Measurements from ENCODE around the gene PIP4K2C. TPM values are rescaled to one million over a fixed set of nuclear protein-coding genes. Genes with fewer than 3 reads are reported as not detected.
"Not testable (repeated sequence)": the region's sequence is repeated elsewhere in the genome, so short reads cannot be mapped to it uniquely, and the experiment has no call there.

PIP4K2C gene
- total RNA-seq, 1 experiment from 2014 or later: 25.2 TPM

- in situ Hi-C loops (cut with HindIII; ENCODE audit: low sequenced_read_pairs): no loop called here
Observed at GRCh38 chr12:57617942-57618341, 26.9 kb downstream of the PIP4K2C start.

GRCh38 chr12:57618431-57618830, 27.4 kb downstream of the PIP4K2C start:
- in situ Hi-C loops (cut with HindIII; ENCODE audit: low sequenced_read_pairs): not testable (repeated sequence)

More at GRCh38 chr12:57617942-57618341, 26.9 kb downstream of the PIP4K2C start:
- no peak for DNase-seq (ENCODE audit: low spot score)

GRCh38 chr12:57618966-57619433, 28.0 kb downstream of the PIP4K2C start:
- in situ Hi-C loops (cut with HindIII; ENCODE audit: low sequenced_read_pairs): no loop called here
- DNase-seq (ENCODE audit: low spot score): no peak

More at GRCh38 chr12:57618431-57618830, 27.4 kb downstream of the PIP4K2C start:
- DNase-seq (ENCODE audit: low spot score): not testable (repeated sequence)

- in situ Hi-C loops (cut with HindIII; ENCODE audit: low sequenced_read_pairs): no loop called here
- DNase-seq (ENCODE audit: low spot score): no peak
Observed at GRCh38 chr12:57619434-57620244, 28.6 kb downstream of the PIP4K2C start.

- no peak for DNase-seq (ENCODE audit: low spot score)
- in situ Hi-C loops (cut with HindIII; ENCODE audit: low sequenced_read_pairs): no loop called here
Observed at GRCh38 chr12:57620245-57620935, 29.4 kb downstream of the PIP4K2C start.

- in situ Hi-C loops (cut with HindIII; ENCODE audit: low sequenced_read_pairs): no loop called here
- DNase-seq (ENCODE audit: low spot score): no peak
Observed at GRCh38 chr12:57620936-57621496, 30.0 kb downstream of the PIP4K2C start.

GRCh38 chr12:57621497-57622292, 30.7 kb downstream of the PIP4K2C start:
- in situ Hi-C loops (cut with HindIII; ENCODE audit: low sequenced_read_pairs): no loop called here
- peak; percentile 61 for DNase-seq (ENCODE audit: low spot score)

- in situ Hi-C loops (cut with HindIII; ENCODE audit: low sequenced_read_pairs): no loop called here
Observed at GRCh38 chr12:57622293-57623245, 31.6 kb downstream of the PIP4K2C start.

GRCh38 chr12:57623385-57623784, 32.4 kb downstream of the PIP4K2C start:
- in situ Hi-C loops (cut with HindIII; ENCODE audit: low sequenced_read_pairs): no loop called here

More at GRCh38 chr12:57622293-57623245, 31.6 kb downstream of the PIP4K2C start:
- DNase-seq (ENCODE audit: low spot score): no peak

GRCh38 chr12:57623811-57624390, 32.9 kb downstream of the PIP4K2C start:
- no peak for DNase-seq (ENCODE audit: low spot score)
- in situ Hi-C loops (cut with HindIII; ENCODE audit: low sequenced_read_pairs): no loop called here

More at GRCh38 chr12:57623385-57623784, 32.4 kb downstream of the PIP4K2C start:
- no peak for DNase-seq (ENCODE audit: low spot score)

GRCh38 chr12:57624441-57625220, 33.6 kb downstream of the PIP4K2C start:
- in situ Hi-C loops (cut with HindIII; ENCODE audit: low sequenced_read_pairs): no loop called here

GRCh38 chr12:57625261-57626032, 34.5 kb downstream of the PIP4K2C start:
- in situ Hi-C loops (cut with HindIII; ENCODE audit: low sequenced_read_pairs): no loop called here
- no peak for DNase-seq (ENCODE audit: low spot score)

More at GRCh38 chr12:57624441-57625220, 33.6 kb downstream of the PIP4K2C start:
- no peak for DNase-seq (ENCODE audit: low spot score)

- DNase-seq (ENCODE audit: low spot score): no peak
- in situ Hi-C loops (cut with HindIII; ENCODE audit: low sequenced_read_pairs): no loop called here
Observed at GRCh38 chr12:57626111-57626920, 35.3 kb downstream of the PIP4K2C start.

GRCh38 chr12:57626921-57627445, 36.0 kb downstream of the PIP4K2C start:
- no peak for DNase-seq (ENCODE audit: low spot score)
- in situ Hi-C loops (cut with HindIII; ENCODE audit: low sequenced_read_pairs): no loop called here
